Occipital lobe (tissue), 2 donors: ENCODE results near the gene MGME1. TPM values are rescaled to one million over a fixed set of nuclear protein-coding genes. Genes with fewer than 3 reads are reported as not detected.

Source experiments
- DNase-seq: peaks from one replicate; lab custom pipeline; 2025; lab: John Stamatoyannopoulos, UW
- total RNA-seq: library from RNA; depleted of rRNA; stranded (reverse); fragments of >200 nt; gene quantifications from one replicate; pipeline ENCODE4 v1.2.3, GENCODE V29; 2014

Gene MGME1, protein sequence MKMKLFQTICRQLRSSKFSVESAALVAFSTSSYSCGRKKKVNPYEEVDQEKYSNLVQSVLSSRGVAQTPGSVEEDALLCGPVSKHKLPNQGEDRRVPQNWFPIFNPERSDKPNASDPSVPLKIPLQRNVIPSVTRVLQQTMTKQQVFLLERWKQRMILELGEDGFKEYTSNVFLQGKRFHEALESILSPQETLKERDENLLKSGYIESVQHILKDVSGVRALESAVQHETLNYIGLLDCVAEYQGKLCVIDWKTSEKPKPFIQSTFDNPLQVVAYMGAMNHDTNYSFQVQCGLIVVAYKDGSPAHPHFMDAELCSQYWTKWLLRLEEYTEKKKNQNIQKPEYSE
- 8.4 TPM for total RNA-seq

DNA sequence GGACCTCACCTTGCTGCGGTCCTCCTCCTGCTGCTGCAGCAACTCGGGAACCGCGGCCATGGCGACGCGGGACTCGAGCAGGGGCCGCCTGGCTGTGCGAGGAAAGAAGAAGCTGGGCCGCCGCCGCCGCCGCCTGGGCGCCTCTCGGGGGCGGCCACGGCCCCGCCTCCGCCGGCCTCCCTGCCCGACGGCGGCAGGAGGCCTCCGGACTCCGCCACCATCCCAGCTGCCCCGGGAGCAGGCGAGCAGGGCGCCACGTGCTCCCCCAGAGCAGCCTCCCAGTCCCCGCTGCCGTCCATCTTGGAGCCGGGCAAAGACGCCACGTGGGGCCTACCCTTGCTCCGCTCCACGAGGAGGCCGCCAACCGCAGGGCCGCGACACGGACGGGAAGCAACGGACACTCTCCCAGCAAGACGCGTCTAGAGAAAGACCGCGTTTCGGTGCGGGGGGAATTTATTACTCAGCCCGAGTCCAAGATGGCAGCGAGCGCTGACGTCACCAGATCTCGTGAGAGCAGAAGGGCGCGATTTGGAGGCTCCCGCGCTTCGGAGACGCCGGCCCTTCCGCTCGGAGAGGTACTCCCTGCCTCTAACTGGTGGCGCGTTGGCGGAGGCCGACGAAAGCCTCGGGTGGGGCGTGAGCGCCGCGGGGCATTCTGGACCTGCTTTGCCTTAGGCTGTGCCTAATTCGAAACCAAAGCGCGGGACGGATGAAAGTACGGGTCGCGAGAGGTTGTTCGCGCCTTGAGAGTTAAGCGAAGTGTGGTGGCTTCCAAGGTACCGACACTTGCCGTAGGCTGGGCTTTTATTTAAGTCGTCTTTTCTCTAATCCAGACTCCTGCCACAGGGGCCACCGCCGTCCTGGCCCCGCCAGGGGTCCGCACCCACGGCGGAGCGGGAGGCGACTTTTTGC is at the start of gene MGME1, which contains the start of gene SNX5:
Gene MGME1 (plus strand): TSS at position 653 of the 912 bp plus-strand sequence. CDS start 842 bp downstream, outside the sequence.
Gene SNX5 (minus strand): TSS at position 429 of the 912 bp plus-strand sequence. CDS start 369 bp downstream, at position 60.
- DNase-seq = peak; percentile 99

DNA sequence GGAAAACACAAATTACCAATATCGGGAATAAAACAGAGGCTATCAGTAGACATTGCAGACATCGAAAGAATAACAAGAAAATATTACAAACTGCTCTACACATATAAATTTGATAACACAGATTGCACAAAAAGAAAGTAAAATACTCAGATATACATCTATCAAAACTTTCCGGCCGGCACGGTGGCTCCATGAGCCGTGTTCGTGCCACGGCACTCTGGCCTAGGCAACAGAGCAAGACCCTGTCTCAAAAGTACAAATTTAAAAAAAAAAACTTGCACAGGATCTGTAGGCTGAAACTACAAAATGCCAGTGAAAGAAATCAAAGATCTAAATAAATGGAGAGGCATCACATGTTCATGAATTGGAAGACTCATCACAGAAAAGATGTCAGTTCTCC is 49.7 kb upstream of the MGME1 start:
- no peak for DNase-seq

DNA sequence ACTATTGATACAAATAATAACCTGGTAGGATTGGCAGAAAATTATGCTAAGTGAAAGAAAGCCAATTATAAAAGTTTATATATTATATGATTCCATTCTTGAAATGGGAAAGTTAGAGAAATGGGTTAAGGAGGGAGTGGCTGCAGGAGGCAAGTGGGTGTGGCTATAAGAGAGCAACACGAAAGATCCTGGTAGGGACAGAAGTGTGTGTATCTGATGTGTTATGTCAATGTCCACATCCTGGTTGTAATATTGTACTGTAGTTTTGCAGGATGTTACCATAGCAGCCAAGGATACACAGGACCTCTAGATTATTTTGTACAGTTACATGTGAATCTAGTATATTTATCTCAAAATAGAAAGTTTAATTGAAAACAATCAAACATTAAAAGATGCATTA is 47.0 kb upstream of the MGME1 start:
- no peak for DNase-seq

DNA sequence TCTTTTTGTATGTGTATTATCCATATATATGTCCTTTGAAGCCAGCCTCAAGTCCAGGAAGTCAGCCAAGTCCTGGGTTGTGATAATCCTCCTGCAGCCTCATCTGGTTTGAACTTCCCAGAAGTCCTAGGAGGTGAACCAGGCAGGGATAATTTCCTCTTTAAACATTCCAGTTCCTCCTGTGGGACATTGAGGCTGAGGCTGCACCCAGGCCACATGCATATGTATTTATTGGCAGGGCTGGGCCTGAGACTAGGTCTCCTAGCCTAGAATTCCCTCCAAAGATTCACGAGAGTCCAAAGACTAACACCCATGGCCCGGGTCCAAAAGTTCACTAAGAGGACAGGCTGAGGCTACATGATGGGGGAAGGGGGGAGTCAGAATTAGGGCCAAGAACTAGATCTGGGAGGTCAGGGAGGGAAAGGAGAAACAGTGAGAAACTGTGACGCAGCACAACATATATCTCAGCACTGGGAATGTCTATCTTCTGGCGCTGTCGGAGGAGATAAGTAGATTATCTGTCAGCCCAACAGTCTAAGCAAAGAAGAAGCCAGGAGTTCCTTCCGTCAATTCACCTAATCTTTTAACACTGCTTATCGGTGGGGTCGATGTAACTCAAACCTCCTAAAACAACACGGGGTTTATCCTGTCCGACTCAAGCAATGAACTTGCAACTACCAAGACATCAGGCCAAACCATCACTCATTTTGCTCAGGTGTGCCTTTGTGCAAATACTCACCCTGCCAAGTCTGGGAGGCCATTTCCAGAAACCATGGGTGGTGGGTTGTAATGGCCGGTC is 43.5 kb upstream of the MGME1 start:
- no peak for DNase-seq

DNA sequence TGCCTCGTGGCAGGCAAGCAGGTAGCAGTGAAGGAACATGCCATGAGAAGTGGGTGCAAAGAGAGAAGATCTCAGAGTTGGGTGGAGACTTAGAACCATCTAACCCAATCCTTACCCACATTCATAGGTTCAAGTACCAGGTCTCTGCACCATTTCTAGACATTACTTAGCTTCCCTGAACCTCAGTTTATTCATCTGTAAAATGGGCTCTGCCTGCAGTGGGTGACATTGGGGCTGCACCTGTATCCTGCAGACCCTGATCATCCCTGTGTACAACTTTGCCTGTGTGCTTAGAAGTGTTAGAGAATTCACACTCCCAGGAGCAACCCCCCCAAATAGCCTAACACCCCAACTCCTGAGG is 42.9 kb upstream of the MGME1 start:
- no peak for DNase-seq

DNA sequence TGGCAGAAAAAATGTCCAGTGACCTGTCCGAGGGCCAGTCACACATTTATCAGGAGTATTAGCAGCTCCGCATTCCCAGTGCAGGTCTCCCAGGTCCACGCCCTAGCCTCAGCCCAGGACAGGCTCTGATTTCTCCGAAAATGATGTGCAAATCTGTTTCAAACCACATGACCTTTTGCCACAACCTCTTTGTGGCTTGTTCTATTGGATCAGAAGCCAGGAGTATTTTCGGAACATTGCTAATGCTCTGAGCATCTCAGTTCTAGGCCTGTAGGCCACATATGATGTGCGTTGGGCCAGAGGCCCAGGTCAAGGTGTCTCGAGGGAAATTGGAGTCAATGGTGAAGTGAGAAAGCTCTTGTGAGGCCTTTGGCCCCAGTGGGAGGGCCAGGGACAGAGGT is 40.6 kb upstream of the MGME1 start:
- DNase-seq = no peak

DNA sequence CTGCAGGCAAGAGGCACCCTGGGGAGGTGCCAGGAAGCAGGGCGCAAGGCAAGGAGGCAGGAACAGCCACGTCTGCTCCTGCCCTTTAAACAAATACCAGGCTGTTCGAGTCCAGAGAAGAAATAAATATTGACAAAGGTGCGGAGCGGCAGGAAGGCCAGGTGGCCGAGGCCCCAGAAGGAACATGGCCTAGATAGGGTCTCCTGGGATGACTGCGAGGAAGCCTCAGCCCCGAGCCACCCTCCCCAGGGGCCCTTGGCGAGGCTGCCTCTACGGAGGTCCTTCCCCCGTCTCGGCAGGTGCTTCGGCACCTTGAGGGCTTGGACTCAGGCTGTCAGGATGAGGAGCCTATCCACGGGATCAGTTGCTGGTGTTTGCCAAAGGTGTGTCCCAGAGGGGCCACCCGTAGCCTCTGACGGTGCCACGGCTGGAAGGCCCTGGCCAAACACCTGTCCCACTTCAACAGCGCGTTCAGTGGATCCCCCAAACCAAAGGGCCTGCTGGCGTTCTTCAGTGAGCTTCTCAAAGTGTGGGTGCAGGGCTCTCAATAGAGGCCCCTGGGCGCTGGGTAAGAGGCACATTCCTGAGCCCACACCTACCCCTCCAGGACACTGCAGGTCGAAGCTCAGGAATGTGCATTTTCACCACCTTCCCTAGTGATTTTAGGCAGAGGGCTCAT is 40.0 kb upstream of the MGME1 start:
- no peak for DNase-seq

DNA sequence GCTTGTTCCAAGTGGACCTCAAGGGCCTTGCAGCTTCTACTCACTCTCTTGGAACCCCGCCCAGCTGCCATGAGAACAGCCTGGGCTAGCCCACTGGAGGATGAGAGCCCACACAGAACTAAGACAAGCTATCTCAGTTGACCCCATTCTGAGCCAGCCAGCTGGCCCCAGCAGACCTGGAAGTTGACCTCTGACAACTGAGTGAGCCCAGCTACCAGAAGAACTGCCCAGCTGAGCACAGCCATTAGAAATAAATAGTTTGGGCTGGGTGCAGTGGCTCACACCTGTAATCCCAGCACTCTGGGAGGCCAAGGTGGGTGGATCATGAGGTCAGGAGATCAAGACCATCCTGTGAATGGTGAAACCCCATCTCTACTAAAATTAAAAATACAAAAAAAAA is 37.3 kb upstream of the MGME1 start:
- DNase-seq = no peak

DNA sequence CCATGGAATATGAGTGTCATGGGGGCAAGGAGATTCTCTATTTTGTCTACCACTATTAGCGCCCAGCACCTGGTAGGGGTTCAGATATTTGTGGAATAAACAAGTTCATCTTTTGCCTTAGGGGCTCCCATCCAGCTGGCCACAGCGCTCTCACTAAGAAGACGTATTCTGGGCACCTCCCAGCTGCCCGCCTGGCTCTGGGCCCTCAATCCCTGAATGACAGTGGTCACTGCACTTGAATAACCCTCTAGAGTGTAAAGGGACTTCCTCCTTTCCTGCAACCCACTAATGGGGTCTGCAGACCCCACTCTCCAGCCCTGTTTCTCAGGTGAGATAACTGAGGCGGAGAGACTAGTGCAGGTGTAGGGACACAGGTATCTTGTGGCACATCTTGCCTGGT is 36.4 kb upstream of the MGME1 start:
- no peak for DNase-seq

DNA sequence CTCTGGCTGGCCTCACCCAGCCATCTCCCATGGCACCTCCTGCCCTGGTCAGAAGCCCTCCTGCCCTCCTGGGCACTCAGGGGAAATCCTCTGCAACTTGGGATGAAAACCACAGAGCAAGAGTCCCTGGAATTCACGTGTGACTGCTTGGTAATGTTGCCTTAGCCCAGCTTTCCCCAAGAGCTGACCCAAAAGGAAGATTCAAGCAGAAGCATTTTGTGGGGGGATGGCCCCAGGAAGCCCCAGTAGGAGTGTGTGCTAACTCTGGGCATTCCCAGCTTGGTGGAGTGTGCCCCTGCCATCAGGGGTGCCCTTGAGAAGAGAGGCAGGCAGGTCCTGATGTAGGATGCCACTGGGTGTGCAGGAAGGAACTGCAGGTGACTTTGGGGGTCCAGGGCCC is 35.7 kb upstream of the MGME1 start:
- DNase-seq = no peak

DNA sequence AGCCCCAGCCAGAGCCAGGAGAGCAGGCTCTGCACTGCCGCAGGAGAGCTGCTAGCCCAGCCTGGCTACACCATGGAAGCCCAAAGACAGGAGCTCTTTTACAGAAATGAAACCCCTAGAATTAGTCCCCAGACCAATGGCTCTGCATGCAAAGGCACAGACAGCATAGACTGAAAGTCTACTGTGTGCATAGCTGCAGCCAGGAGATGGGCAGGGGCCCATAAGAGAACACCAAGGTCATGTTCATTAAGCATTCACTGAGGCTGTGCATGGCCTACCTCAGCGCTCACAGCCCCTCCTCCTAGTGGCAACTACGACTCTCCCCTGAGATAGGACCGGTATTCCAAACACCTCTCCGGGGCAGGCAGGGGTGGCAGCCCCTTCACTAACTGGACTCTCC is 35.1 kb upstream of the MGME1 start:
- no peak for DNase-seq

DNA sequence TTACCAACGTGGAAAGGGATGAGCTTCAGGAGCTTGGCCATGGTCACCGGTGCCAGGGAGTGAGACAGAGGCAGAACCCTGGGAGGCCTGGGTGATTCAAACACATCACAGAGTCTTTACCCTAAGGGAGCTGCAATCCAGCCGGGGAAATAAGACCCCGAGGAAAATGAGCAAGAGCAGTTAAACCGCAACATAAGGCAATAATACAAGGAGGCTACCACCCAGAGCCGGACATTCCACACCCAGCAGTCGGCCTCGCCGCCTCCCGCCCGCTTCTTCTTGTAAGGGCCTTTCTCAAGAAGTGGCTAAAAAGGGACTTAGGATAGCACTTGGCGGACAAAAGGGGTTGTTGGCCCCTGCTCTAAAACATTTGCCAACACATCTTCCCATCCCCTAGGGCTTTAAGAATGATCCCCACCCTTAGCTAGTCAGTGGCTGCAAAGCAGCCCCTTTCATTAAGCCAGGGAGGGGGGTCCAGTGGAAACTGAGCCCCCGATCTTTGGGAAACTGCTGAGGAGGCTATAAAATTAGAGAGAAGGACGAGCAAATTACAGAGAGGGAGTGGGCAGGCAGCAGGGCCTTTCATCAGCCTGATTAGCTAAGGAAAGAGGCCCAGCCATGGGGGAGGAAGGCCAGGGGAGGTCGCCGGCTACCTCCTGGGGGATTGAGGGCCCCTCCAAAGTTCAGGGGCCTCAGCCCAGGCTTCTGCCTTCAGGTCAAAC is 34.5 kb upstream of the MGME1 start:
- DNase-seq = no peak

DNA sequence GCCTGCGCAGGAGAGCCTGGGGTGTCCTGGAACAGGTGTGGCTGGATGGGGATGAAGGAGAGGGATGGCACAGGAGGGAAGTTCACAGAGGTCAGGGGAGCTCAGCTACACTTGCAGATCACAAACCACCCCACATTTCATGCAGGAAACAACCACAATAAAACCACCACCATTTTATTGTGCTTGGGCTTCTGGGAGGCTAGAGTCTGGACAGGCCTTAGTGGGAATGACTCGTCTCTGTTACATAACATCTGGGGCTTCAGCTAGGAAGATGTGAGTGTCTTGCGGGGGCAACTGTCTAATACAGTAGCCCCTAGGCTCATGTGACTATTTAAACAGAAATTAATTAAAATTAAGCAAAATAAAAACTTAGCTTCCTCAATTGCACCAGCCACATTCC is 33.6 kb upstream of the MGME1 start:
- DNase-seq = no peak

DNA sequence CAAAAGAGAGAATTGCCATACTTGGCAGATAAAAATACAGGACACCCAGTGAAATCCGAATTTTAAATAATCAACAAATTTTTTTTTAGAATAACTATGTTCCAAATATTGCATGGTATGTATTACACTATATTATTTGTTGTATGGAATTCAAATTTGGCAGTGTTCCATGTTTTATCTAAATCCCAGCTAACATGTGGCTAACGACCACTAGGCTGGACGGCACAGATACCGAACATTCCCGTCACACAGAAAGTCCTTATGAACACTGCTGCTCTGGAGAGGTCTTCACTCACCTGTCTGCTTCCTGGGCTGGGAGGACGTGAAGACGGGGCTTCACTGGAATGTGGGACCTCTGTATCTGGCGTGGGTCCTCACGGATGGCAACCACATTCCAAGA is 33.1 kb upstream of the MGME1 start:
- DNase-seq = no peak

DNA sequence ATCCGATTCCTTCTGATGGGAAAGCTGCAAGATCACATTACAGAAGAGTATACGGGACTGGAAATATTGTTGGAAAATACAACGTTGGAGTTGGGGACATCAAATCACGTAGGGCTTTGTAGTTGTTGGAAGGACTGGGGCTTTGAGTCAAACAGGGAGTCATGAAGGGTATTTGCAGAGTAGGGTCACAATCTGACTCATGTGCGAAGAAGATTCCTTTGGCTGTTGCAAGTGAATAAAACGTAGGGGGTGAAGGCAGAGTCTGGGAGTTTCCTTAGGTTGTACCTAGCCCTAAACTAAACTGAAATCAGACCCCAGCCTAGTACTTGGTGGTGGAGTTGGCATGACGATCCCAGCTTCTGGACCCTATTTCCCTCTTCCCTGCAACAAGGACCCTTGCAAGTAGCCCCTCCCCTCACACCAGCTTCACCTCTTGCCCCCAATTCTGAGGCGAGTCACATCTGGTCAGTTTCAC is 32.5 kb upstream of the MGME1 start:
- DNase-seq = no peak

DNA sequence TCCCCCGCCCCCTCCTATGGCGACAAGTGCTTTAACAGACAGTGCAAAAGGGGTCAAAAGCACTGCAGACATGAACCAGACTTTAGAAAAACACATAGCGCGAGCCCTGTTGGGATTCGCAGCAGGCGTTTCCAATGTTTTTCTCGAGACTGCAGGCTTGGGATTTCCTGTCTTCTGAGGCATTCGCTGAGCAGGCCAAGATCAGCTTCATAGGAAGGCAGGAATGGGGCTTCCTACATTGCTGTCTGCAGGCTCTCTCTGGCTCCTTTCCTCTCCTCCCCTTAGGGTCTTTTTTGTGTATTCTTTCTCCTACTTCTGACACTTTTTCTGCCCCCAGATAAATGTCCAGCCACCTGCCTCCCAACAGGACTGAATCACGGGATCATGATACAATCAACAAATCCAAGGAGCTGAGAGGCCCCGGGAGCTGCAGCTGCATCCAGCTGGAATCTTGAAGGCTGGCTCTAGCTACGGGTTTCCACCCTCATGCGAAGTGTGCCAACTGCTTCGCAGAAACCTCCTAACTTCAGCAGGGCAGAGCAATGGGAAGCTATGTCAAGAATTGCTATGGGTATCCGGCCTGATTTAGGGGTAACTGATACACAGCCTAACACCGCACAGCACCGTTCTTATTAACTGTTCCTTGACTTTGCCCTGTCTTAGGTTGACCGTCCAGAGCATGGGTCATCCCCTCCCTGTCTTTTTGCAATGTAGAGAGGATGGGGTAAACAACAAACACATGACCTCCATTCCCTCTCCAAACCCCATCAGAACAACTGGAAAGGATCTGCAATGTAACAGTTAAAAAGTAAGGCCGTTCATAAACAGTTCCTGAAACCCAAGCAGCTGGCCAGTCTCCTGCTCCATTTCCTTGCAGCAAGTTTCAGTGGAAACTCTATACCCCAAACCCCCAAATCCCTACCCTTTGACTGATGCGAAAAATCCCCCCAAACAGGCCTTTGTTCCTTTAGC is 31.8 kb upstream of the MGME1 start:
- no peak for DNase-seq

DNA sequence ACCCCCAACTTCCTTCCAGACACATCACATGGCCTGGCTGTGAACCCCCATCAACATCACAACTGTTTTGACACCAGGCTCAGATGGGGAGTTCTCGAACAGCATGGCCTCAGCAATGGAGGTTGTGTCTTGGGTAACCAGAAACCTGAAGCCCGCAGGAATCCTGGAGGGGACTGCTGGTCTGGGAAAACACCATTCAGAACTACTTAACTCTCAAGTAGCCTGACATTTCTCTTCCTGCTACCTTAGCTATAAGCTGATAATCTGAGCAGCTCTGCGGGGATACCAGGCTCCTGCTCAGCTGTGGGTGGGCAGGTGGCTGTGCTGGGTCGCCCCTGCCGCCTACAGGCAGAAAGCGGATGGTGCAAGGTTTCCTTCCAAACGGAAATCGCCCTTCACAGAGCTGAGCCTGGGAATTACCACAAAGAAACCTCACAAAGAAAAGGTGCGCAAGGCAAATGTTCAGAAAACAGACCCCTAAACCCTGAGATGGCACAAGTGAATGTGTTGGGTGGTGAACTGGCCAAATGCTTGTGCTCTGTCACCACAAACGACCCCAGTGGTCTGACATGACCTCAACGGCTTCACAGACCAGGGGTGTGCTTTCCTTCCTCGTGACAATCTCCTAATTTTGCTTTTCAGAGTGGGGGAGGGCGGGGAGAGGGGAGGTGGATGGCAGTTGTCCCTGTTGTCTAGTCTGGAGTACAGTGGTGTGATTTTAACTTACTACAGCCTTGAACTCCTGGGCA is 29.8 kb upstream of the MGME1 start:
- peak; percentile 37 for DNase-seq

DNA sequence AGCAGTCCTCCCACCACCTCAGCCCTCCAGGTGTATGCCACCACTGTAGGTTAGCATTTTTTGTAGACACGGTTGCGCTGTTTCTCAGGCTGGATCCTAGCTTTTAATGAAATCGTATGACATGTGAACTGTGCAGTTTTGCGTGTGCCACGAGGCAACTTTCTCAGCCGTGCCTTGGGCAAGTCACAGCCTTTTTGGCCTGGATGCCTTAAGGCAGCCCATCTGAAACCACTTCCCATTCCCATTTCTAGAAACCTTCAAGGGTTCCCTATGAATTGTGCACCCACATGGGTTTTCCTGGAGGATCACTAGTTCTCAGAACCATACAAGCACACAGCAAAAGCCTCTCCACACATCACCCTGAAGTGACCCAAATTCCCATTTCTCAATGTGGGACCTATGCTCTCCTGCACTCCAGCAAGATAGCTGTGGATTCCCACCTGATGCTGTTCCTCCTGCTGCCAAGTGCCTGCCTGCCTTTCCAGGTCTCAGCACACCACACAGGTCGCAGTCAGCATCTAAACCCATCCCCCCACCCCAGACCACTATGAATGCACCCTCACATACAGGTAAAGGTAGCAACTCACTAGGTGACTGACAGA is 29.1 kb upstream of the MGME1 start:
- DNase-seq = no peak
